Nephron progenitor cell (in vitro differentiated cells): Measurements from ENCODE around the gene RFFL.

Experiments used
- DNase-seq: peaks from one replicate; pipeline ENCODE4 v3.0.0; 2021
- H3K27ac Mint-ChIP-seq: 2 replicates; pipeline ENCODE4 v1.8.0; 2021; ENCODE audit warnings: mild to moderate bottlenecking, moderate library complexity, mixed read lengths
- H3K27me3 Mint-ChIP-seq: 2 replicates; pipeline ENCODE4 v1.8.0; 2021; ENCODE audit warnings: mild to moderate bottlenecking, low read depth, mixed read lengths; ENCODE audit not compliant: poor library complexity
- H3K36me3 Mint-ChIP-seq: 2 replicates; pipeline ENCODE4 v1.8.0; 2021; ENCODE audit warnings: low read depth, mixed read lengths
- H3K4me1 Mint-ChIP-seq: 2 replicates; pipeline ENCODE4 v1.8.0; 2021; ENCODE audit warnings: mixed read lengths
- H3K4me3 Mint-ChIP-seq: 2 replicates; pipeline ENCODE4 v1.8.0; 2021; ENCODE audit warnings: mild to moderate bottlenecking, moderate library complexity, mixed read lengths
- H3K9me3 Mint-ChIP-seq: 2 replicates; pipeline ENCODE4 v1.8.0; 2021; ENCODE audit warnings: mild to moderate bottlenecking, moderate library complexity, mixed read lengths
- TF ChIP-seq, protein P1 (sequence below): fragments of 200-600 bp; sonication (generic); IDR thresholded peaks from 2 replicates; pipeline ENCODE4 v1.5.0; 2021; ENCODE audit warnings: antibody characterized with exemption

Gene RFFL

GRCh38 chr17:34980353-34980680 is 83.2 kb downstream of the RFFL start, which contains the start of gene LIG3:
Gene LIG3, plus strand, starts transcription at chr17:34980512. Its CDS starts 2,494 bp downstream, at chr17:34983006.
- H3K4me3 Mint-ChIP-seq = peak within 1 kb of the TSS; percentile 98

DNA sequence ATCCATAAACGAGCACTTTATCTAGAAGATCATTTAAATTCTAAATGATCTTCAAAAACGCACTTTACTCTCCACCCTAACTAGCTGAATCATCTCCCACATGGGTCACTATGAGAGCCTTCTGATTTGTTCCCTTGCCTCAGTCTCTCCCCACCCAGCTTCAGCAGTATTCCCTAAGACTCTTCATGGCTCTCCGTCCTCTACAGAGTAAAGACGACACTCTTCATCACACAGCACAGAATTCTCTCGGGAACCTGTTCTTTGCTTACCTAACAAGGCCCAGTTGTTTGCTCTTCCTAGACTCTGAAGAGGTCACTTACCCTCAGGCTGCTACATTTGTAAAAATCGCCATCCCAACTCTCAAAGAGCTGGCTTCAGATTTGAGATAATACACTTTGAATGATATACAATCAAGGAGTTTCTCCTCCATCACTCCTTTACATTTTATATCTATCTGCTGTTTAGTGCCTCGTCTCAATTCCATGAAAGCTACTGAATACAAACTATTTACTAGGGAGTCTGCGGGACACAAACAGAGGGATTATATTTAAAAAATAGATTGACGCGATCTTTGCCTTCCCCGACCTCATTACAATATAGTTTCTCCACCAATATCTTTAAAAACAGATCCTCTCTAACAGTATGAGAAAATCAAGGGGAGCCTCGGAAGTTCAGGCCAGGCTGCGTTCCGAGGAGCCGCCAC is 83.7 kb downstream of the RFFL start:
- DNase-seq = no peak
- H3K4me1 Mint-ChIP-seq = peaks cover 51% of the 10 kb centered on the region
- TF ChIP-seq, protein P1, sequence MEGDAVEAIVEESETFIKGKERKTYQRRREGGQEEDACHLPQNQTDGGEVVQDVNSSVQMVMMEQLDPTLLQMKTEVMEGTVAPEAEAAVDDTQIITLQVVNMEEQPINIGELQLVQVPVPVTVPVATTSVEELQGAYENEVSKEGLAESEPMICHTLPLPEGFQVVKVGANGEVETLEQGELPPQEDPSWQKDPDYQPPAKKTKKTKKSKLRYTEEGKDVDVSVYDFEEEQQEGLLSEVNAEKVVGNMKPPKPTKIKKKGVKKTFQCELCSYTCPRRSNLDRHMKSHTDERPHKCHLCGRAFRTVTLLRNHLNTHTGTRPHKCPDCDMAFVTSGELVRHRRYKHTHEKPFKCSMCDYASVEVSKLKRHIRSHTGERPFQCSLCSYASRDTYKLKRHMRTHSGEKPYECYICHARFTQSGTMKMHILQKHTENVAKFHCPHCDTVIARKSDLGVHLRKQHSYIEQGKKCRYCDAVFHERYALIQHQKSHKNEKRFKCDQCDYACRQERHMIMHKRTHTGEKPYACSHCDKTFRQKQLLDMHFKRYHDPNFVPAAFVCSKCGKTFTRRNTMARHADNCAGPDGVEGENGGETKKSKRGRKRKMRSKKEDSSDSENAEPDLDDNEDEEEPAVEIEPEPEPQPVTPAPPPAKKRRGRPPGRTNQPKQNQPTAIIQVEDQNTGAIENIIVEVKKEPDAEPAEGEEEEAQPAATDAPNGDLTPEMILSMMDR = no peak
- H3K36me3 Mint-ChIP-seq = peaks cover 21% of the 10 kb centered on the region
- peak overlapping the region; percentile 92 for H3K4me3 Mint-ChIP-seq
- H3K27ac Mint-ChIP-seq = peak overlapping the region; percentile 93
- H3K27me3 Mint-ChIP-seq = peaks cover 14% of the 10 kb centered on the region
- peaks cover 3% of the 10 kb centered on the region for H3K9me3 Mint-ChIP-seq

More at GRCh38 chr17:34980353-34980680, 83.2 kb downstream of the RFFL start, which contains the start of gene LIG3:
- peaks cover 25% of the 10 kb centered on the region for H3K36me3 Mint-ChIP-seq
- peaks cover 56% of the 10 kb centered on the region for H3K4me1 Mint-ChIP-seq
- TF ChIP-seq, protein P1 = no peak
- H3K27ac Mint-ChIP-seq = peak within 1 kb of the TSS; percentile 98
- DNase-seq = peak; percentile 93
- peaks cover 3% of the 10 kb centered on the region for H3K9me3 Mint-ChIP-seq
- H3K27me3 Mint-ChIP-seq = peaks cover 12% of the 10 kb centered on the region

DNA sequence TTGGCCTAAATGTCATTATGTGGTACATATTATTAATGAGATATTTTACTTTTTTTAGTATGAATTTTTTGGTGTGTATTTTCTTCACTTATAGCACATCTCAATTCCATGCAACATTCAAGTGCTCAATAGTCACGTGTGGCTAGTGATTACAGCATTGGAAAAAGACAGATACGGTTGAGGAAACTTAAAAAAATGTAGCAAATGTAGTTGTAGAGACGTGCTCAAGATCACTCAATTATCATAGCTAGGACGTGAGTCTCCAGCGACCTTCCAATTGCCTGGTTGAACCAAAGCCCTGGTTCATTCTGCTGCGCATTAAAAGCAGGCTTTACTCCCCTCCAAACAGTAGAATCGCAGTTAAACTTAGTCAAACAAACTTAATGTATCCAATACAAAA is 84.4 kb downstream of the RFFL start:
- Mint-ChIP-seq H3K27me3 (peaks cover 16% of the 10 kb centered on the region), H3K4me1 (peaks cover 44% of the 10 kb centered on the region), H3K9me3 (peaks cover 3% of the 10 kb centered on the region), H3K27ac (no peak overlapping the region), H3K36me3 (peaks cover 16% of the 10 kb centered on the region), H3K4me3 (peak overlapping the region; percentile 92)
- TF ChIP-seq, protein P1 = no peak
- DNase-seq = no peak

- TF ChIP-seq, protein P1 = no peak
- H3K4me1 Mint-ChIP-seq = peaks cover 10% of the 10 kb centered on the region
- H3K9me3 Mint-ChIP-seq = peaks cover 3% of the 10 kb centered on the region
- peaks cover 33% of the 10 kb centered on the region for H3K27me3 Mint-ChIP-seq
- no peak overlapping the region for H3K27ac Mint-ChIP-seq
- DNase-seq = no peak
- no peaks in the 10 kb centered on the region for H3K36me3 Mint-ChIP-seq
- H3K4me3 Mint-ChIP-seq = no peak overlapping the region
Observed at GRCh38 chr17:34974794-34975785, 88.4 kb downstream of the RFFL start.

DNA sequence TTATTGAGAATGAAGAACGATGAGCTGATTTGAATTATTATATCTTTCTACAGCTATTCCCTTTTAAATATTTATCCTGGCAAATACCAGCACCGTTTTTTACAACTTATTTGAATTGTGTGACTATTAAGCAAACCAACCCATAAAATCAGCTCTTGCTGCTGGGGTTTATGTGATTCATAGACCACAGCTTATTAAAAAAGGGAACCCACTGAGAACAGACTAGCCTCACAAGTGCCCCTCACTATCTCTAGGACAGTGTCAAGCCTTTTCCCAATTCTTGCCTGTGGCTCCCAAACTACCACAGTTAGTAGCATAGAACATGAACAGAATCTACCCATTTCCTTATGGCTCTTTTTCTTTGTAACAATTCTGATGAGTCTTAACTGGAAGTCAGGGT is 89.3 kb downstream of the RFFL start:
- Mint-ChIP-seq H3K4me3 (no peak overlapping the region), H3K36me3 (no peaks in the 10 kb centered on the region), H3K4me1 (peaks cover 1% of the 10 kb centered on the region), H3K27me3 (peaks cover 33% of the 10 kb centered on the region), H3K27ac (no peak overlapping the region), H3K9me3 (no peaks in the 10 kb centered on the region)
- no peak for DNase-seq
- TF ChIP-seq, protein P1 = no peak
